ENCODE results near the gene SYNC. TPM values are rescaled to one million over a fixed set of nuclear protein-coding genes. Genes with fewer than 3 reads are reported as not detected.

The SYNC gene
- total RNA-seq, 1 donor from 2014 or later: 1.3 TPM

DNA sequence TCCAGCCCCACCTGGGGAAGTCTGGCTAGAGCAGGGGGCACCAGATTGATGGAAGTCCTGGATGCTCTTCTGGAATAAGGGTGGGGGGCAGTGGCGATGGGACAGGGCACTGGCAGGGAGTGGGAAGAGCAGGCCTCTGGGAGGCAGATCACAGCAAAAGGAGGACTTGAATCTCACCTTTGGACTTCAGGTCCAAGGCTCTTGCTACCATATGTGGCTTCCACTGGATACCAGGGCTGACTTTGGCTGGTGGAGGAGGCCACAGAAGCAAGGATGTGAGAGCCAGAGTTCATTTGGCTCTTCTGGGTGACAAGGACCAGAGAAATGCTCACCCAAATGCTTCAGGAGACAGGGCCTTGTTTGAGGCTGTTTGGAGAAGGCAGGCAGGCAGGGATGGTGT, 16.0 kb upstream of the SYNC start:
- H3K27me3 Mint-ChIP-seq: no peaks in the 10 kb centered on the region
- H3K4me1 Mint-ChIP-seq (ENCODE audit: unreplicated experiment): peaks cover 14% of the 10 kb centered on the region
- TF ChIP-seq, protein P1, sequence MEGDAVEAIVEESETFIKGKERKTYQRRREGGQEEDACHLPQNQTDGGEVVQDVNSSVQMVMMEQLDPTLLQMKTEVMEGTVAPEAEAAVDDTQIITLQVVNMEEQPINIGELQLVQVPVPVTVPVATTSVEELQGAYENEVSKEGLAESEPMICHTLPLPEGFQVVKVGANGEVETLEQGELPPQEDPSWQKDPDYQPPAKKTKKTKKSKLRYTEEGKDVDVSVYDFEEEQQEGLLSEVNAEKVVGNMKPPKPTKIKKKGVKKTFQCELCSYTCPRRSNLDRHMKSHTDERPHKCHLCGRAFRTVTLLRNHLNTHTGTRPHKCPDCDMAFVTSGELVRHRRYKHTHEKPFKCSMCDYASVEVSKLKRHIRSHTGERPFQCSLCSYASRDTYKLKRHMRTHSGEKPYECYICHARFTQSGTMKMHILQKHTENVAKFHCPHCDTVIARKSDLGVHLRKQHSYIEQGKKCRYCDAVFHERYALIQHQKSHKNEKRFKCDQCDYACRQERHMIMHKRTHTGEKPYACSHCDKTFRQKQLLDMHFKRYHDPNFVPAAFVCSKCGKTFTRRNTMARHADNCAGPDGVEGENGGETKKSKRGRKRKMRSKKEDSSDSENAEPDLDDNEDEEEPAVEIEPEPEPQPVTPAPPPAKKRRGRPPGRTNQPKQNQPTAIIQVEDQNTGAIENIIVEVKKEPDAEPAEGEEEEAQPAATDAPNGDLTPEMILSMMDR (conservative IDR thresholded peaks at IDR 0.05): no peak
- no peak for DNase-seq (ENCODE audit: extremely low spot score, unreplicated experiment)
- H3K27ac Mint-ChIP-seq: no peak overlapping the region
- H3K4me3 Mint-ChIP-seq: no peak overlapping the region
- no peaks in the 10 kb centered on the region for H3K36me3 Mint-ChIP-seq
- no peaks in the 10 kb centered on the region for H3K9me3 Mint-ChIP-seq

DNA sequence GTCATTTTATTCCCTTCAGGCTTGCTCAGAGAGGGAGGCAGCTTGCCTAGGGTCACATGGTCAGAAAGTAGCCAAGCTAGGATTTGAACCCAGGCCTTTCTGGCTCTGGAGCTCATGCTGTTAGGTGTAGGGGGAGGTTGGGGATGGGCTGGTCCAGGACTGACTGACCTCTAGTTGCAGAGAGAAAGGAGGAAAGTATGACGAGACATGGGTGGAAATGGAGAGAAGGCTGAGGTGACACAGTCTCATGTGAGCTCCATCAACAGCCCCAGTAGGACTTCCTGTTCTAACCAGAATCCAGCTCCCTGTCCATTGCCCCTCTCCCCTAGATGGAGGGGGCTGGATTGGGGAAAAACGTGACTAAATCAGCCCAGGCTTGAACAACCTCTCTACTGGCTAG, 15.5 kb upstream of the SYNC start:
- Mint-ChIP-seq H3K27ac (no peak overlapping the region), H3K4me3 (no peak overlapping the region), H3K36me3 (no peaks in the 10 kb centered on the region), H3K4me1 (ENCODE audit: unreplicated experiment) (peaks cover 19% of the 10 kb centered on the region), H3K27me3 (no peaks in the 10 kb centered on the region), H3K9me3 (no peaks in the 10 kb centered on the region)
- no peak for DNase-seq (ENCODE audit: extremely low spot score, unreplicated experiment)
- TF ChIP-seq, protein P1 (conservative IDR thresholded peaks at IDR 0.05): no peak

DNA sequence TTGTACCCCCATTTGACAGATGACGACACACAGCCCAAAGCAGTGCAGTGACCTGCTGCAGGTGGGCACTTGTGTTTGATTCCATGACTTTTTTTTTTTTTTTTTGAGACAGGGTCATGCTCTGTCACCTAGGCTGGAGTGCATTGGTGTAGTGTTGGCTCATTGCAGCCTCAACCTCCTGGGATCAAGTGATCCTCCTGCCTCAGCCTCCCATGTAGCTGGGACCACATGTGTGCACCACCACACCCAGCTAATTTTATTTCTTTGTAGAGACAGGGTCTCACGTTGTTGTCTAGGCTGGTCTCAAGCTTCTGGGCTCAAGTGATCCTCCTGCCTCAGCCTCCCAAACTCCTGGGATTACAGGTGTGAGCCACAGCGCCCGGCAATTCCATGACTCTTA, 14.9 kb upstream of the SYNC start:
- H3K9me3 Mint-ChIP-seq: no peaks in the 10 kb centered on the region
- H3K4me1 Mint-ChIP-seq (ENCODE audit: unreplicated experiment): peaks cover 19% of the 10 kb centered on the region
- no peak overlapping the region for H3K27ac Mint-ChIP-seq
- no peak overlapping the region for H3K4me3 Mint-ChIP-seq
- H3K27me3 Mint-ChIP-seq: no peaks in the 10 kb centered on the region
- TF ChIP-seq, protein P1 (conservative IDR thresholded peaks at IDR 0.05): no peak
- DNase-seq (ENCODE audit: extremely low spot score, unreplicated experiment): no peak
- no peaks in the 10 kb centered on the region for H3K36me3 Mint-ChIP-seq

DNA sequence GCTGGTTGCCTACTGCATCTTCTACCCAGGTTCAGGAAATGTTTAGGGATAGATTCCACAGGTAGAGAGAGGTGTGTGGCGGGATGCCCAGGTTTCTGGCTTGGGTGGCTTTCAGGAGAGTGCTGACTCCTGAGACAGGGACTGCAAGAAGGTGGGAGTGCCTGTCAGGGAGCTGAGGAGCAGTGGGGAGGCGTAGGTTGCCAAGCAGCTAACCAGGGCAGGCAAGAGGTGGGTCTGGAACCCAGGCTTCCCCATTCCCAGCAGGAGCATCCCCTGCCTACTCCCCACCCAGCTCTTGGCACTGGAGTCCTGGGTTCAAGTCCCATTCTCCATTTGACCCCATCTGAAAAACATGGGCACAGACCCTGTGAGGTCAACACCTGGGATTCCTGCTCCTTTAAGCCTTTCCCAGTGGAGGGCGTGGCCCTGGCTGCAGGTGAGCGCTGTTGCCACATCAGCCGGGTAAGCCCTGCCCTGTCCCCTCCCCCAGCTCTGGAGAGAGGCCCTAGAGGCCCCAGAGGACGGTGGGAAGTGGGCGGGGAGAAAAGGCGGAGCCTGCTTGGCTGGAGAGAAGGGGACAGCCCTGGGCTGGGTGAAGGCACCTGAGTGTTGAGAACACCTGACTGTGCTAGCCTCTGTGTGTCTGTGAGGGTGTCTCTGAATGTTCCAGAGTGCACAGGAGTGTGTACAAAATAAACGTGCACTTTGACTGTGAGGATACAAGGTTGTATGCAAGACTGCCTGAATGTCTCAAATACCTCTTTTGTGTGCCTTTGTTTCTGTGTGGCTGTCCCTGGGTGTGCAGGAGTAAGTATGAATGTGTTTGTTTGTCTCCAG, 14.0 kb upstream of the SYNC start:
- Mint-ChIP-seq H3K4me3 (peak overlapping the region; percentile 62), H3K27ac (peak overlapping the region; percentile 96)

DNA sequence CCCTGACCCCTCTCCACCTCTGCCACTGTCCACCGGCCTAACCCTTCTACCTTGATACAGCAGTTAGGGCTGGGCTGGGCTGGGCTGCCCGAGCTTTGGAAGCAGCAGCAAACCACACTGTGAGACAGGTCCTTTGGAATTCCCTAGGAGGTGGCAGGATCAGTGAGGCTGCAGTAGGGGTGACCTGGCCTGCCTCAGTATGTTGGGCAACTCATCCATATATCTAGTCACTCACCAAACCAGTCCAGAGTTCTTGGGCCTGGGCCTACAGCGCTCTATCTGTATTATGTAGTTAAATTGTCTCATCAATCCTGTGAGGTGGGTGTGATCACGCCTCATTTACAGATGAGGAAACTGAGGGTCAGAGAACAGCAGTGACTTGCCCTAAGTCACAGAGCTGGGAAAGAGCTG, 13.3 kb upstream of the SYNC start:
- H3K27me3 Mint-ChIP-seq: no peaks in the 10 kb centered on the region
- TF ChIP-seq, protein P1 (conservative IDR thresholded peaks at IDR 0.05): no peak
- no peaks in the 10 kb centered on the region for H3K9me3 Mint-ChIP-seq
- peak overlapping the region; percentile 62 for H3K4me3 Mint-ChIP-seq
- no peaks in the 10 kb centered on the region for H3K36me3 Mint-ChIP-seq
- H3K27ac Mint-ChIP-seq: peak overlapping the region; percentile 96
- H3K4me1 Mint-ChIP-seq (ENCODE audit: unreplicated experiment): peaks cover 10% of the 10 kb centered on the region
- no peak for DNase-seq (ENCODE audit: extremely low spot score, unreplicated experiment)

More for the DNA sequence above, 14.0 kb upstream of the SYNC start:
- TF ChIP-seq, protein P1 (conservative IDR thresholded peaks at IDR 0.05): no peak
- peak; percentile 87 for DNase-seq (ENCODE audit: extremely low spot score, unreplicated experiment)
- H3K9me3 Mint-ChIP-seq: no peaks in the 10 kb centered on the region
- H3K36me3 Mint-ChIP-seq: no peaks in the 10 kb centered on the region
- H3K4me1 Mint-ChIP-seq (ENCODE audit: unreplicated experiment): peaks cover 10% of the 10 kb centered on the region
- no peaks in the 10 kb centered on the region for H3K27me3 Mint-ChIP-seq
